SK-N-MC (cell line): ENCODE data around the gene PCSK6.
"Not testable (repeated sequence)": the region's sequence is repeated elsewhere in the genome, so short reads cannot be mapped to it uniquely, and the experiment has no call there.

Experiments used
- DNase-seq: peaks from one replicate; pipeline ENCODE4 v3.0.0-alpha.2; 2011; ENCODE audit warnings: low read depth, low spot score
- H3K27ac ChIP-seq: fragments of 200-600 bp; sonication (generic); 2 replicates; pipeline ENCODE4 v1.5.1; 2016; ENCODE audit warnings: mixed run types
- H3K36me3 ChIP-seq: fragments of 200-600 bp; sonication (generic); 2 replicates; pipeline ENCODE4 v1.6.1; 2017; ENCODE audit warnings: antibody characterized with exemption, low read length, mixed read lengths; ENCODE audit not compliant: insufficient read depth
- H3K4me3 ChIP-seq: fragments of 200-600 bp; sonication (generic); 2 replicates; pipeline ENCODE4 v1.5.1; 2016
- H3K9ac ChIP-seq: fragments of 200-600 bp; sonication (generic); 2 replicates; pipeline ENCODE4 v1.8.0; 2017; ENCODE audit warnings: mixed run types, mixed read lengths; ENCODE audit not compliant: insufficient read length
- H3K9me3 ChIP-seq: fragments of 200-600 bp; sonication (generic); 2 replicates; pipeline ENCODE4 v1.6.1; 2017; ENCODE audit warnings: low read depth, mild to moderate bottlenecking, antibody characterized with exemption, low read length, moderate library complexity, mixed read lengths
- EZH2 ChIP-seq: fragments of 200-600 bp; sonication (generic); IDR thresholded peaks from one replicate; pipeline ENCODE4 v1.6.1; 2017; ENCODE audit warnings: antibody characterized with exemption
- FOXP2 ChIP-seq: optimal IDR thresholded peaks from 2 replicates; pipeline ENCODE3; 2011; ENCODE audit warnings: mild to moderate bottlenecking, moderate library complexity; ENCODE audit not compliant: insufficient read depth; ENCODE audit errors: extremely low read length, control extremely low read depth
- POLR2AphosphoS5 ChIP-seq: IDR thresholded peaks from 2 replicates; pipeline ENCODE4 v1.6.1; 2012; ENCODE audit warnings: mild to moderate bottlenecking, low read depth, low read length, borderline replicate concordance

PCSK6 gene

GRCh38 chr15:101424984-101425383 is 64.5 kb downstream of the PCSK6 start:
- no peak overlapping the region for H3K4me3 ChIP-seq
- TF ChIP-seq EZH2 (no peak), POLR2AphosphoS5 (no peak)
- no peaks in the 10 kb centered on the region for H3K36me3 ChIP-seq
- no peaks in the 10 kb centered on the region for H3K9me3 ChIP-seq
- no peak for DNase-seq
- H3K9ac ChIP-seq, result no peak overlapping the region
- no peak overlapping the region for H3K27ac ChIP-seq

GRCh38 chr15:101420232-101420631 is 69.3 kb downstream of the PCSK6 start:
- Histone ChIP-seq H3K4me3 (no peak overlapping the region), H3K27ac (no peak overlapping the region), H3K9ac (no peak overlapping the region), H3K9me3 (no peaks in the 10 kb centered on the region), H3K36me3 (no peaks in the 10 kb centered on the region)
- no peak for DNase-seq
- TF ChIP-seq FOXP2 (no peak), POLR2AphosphoS5 (no peak), EZH2 (no peak)

- not testable (repeated sequence) for H3K27ac ChIP-seq, H3K4me3 ChIP-seq, H3K9ac ChIP-seq, DNase-seq, H3K9me3 ChIP-seq, H3K36me3 ChIP-seq
These were observed 73.0 kb downstream of the PCSK6 start for GRCh38 chr15:101416475-101416874.

DNA sequence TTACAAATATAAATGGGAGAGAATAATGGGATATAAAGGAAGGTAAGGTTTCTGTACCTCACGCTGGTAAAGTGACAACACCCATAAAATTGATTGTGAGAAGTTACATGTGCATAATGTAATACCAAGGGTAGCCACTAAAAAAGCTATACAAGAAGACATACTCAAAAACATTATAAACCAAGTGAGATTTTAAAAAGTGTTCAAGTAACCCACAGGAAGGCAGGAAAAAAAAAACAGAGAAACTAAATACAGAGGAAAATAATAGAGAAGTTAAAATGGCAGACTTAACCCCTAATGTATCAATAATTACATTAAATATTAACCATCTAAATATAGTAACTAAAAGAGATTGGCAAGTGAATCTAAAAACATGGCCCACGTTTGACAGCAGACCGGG is 76.3 kb downstream of the PCSK6 start:
- Histone ChIP-seq H3K9ac (no peak overlapping the region), H3K4me3 (no peak overlapping the region), H3K27ac (no peak overlapping the region), H3K36me3 (no peaks in the 10 kb centered on the region), H3K9me3 (no peaks in the 10 kb centered on the region)
- no peak for DNase-seq
- TF ChIP-seq FOXP2, result no peak
- TF ChIP-seq EZH2, result no peak
- no peak for TF ChIP-seq POLR2AphosphoS5

- H3K9me3 ChIP-seq, result no peaks in the 10 kb centered on the region
- no peak for DNase-seq
- H3K4me3 ChIP-seq, result no peak overlapping the region
- no peak for TF ChIP-seq EZH2
- no peak for TF ChIP-seq FOXP2
- TF ChIP-seq POLR2AphosphoS5, result no peak
- no peaks in the 10 kb centered on the region for H3K36me3 ChIP-seq
- no peak overlapping the region for H3K27ac ChIP-seq
- no peak overlapping the region for H3K9ac ChIP-seq
These were observed 77.9 kb downstream of the PCSK6 start for GRCh38 chr15:101411581-101411980.

- Histone ChIP-seq H3K4me3 (no peak overlapping the region), H3K36me3 (no peaks in the 10 kb centered on the region), H3K9ac (no peak overlapping the region), H3K27ac (no peak overlapping the region), H3K9me3 (no peaks in the 10 kb centered on the region)
- no peak for DNase-seq
- TF ChIP-seq EZH2 (no peak), POLR2AphosphoS5 (no peak), FOXP2 (no peak)
These were observed 78.4 kb downstream of the PCSK6 start for GRCh38 chr15:101411085-101411484.

- no peak overlapping the region for H3K4me3 ChIP-seq
- H3K9me3 ChIP-seq, result no peaks in the 10 kb centered on the region
These were observed 78.9 kb downstream of the PCSK6 start for GRCh38 chr15:101410612-101411011.

GRCh38 chr15:101409621-101410020 is 79.9 kb downstream of the PCSK6 start:
- DNase-seq, result no peak
- H3K36me3 ChIP-seq, result no peaks in the 10 kb centered on the region
- TF ChIP-seq FOXP2, result no peak
- no peak for TF ChIP-seq EZH2
- TF ChIP-seq POLR2AphosphoS5, result no peak
- no peaks in the 10 kb centered on the region for H3K9me3 ChIP-seq
- H3K27ac ChIP-seq, result no peak overlapping the region
- H3K9ac ChIP-seq, result no peak overlapping the region
- no peak overlapping the region for H3K4me3 ChIP-seq

More at GRCh38 chr15:101410612-101411011, 78.9 kb downstream of the PCSK6 start:
- H3K36me3 ChIP-seq, result no peaks in the 10 kb centered on the region
- H3K27ac ChIP-seq, result no peak overlapping the region
- DNase-seq, result no peak
- H3K9ac ChIP-seq, result no peak overlapping the region
- no peak for TF ChIP-seq EZH2
- TF ChIP-seq FOXP2, result no peak
- TF ChIP-seq POLR2AphosphoS5, result no peak

DNA sequence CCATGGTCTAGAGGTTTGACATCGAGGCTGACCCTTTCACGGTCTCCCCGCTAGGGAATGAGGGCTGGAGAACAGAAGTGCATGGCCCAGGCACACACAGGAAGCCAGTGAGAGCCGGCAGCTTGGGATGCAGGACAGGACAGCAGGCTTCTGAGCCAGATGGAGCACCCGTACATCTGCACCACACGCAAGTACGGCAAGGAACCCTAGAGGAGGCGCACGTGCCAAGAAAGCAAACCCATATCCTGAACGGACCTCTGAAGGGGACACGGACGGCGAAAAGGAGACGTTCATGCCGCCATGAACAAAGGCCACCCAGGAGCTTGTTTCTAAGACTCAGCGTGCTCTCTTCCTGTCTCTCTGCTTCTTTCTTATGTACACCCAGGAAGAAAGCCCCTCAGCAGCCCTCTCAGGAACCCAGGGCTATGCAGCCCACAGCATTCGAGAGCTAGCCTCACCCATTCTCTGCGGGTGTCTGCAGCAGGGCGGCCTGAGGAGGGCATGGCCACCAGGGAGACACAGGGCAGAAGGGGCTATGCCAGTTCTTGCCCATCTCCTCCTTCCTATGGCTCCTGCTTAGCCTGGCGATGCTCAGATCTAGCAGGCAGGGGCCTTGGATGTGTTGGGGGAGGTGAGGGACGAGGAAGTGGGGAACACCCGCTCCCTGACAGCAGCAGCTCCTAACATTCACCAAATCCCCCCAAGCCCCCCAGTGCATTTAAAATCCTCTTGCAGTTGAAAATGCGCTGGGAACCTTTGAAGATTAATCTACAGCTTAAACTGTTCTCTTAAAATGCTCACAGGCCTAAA is 81.3 kb downstream of the PCSK6 start:
- no peak overlapping the region for H3K9ac ChIP-seq
- no peaks in the 10 kb centered on the region for H3K36me3 ChIP-seq
- DNase-seq, result no peak
- TF ChIP-seq FOXP2 (no peak), EZH2 (no peak), POLR2AphosphoS5 (no peak)
- no peaks in the 10 kb centered on the region for H3K9me3 ChIP-seq
- H3K27ac ChIP-seq, result no peak overlapping the region
- H3K4me3 ChIP-seq, result no peak overlapping the region
